Activated CD8-positive, alpha-beta memory T cell treated with anti-CD3 and anti-CD28 coated beads, Interleukin-2, amount 50 U/mL, for 48 hours (primary cell): ENCODE data around the gene TBL1X.
"Not testable (repeated sequence)": the region's sequence is repeated elsewhere in the genome, so short reads cannot be mapped to it uniquely, and the experiment has no call there.

ENCODE experiments used
- DNase-seq: peaks from one replicate; pipeline ENCODE4 v3.0.0-alpha.2; 2020

Gene TBL1X

DNA sequence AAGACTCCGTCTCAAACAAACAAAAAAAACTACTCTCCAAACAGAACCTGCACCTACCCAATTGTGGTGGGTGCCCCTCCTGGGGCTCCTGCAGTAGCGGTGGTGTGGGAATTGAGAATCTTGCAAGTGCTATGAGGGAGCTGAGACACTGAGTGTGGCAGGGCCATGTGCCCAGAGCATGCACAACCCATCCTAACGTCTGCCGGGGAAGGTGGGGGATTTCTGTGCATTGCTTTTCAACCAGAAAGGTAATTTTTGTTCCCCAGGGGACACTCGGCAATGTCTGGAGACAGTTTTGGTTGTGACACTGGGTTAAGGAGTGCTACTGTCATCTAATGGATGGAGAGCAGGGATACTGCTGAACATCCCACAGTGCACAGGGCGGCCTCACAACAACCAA, 35.7 kb downstream of the TBL1X start:
- no peak for DNase-seq

DNA sequence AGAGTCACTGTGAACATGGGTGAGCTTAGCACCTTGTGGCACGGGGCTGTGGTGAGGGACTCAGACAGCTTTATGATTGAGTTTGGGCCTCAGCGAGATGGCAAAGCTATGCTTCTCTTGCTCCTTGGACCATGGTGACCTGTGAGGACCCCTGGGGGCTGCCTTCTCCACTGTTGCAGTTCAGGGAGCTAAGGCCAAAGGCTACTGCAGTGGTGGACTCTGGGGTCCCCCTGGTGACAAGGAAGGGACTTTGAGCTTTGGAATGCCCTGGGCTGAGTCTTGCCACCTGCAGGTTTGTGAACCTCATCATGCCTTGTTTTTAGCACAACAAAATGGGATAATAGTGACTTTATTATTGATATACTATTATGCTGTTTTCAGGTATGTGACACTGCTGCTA, 36.5 kb downstream of the TBL1X start:
- no peak for DNase-seq

DNA sequence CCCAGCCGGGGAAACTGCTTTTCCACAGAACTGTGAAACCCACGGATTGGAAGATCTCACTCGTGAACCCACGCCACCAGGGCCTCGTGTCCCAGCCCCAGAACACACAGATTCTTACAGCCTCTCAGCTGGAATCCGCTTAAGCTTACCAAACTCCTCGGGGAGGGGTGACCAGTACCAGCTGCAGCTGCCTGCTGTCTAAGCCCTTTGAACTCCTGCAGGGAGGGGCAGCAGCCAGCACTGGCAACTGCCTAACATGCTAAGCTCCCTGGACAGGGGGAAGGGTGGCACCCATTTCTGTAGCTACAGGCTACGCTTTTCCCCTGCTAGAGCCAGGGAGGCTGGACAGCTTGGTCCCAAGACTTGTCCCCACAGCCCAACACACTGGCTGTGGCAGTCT, 38.4 kb downstream of the TBL1X start:
- no peak for DNase-seq

DNA sequence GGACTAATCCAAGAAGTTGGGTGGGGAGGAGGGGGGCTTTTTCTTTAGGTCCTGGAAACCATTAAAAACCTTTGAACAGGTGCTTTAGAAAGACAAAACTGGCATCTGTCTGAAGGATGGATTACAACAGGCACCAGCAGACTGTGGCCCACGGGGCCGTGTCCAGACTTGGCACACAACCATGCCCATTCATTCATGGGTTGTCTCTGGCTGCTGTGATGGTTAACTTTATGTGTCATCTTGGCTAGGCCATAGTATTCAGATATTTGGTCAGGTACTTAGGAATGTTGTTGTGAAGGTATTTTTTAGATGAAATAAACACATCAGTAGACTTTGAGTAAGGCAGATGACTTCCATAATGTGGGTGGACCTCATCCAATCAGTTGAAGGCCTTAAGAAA, 45.5 kb downstream of the TBL1X start:
- DNase-seq = no peak

DNA sequence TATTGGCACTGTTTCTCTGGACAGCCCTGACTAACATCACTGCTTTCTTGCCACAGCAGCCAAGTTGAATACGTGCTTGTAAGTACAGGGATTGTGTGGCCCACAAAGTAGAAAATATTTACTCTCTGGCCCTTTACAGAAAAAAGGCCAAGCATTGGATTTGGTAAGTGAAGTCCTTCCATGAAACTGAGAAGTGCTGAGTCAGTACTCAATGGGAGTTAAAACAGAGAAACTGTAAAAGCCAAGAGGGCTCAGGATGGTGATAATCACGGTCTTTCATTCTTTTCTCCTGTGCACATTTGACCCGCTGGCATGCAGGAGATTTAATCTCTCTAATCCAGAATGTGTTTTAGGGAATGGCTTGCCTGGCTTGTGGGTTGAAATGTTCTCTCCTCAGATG, 46.1 kb downstream of the TBL1X start:
- no peak for DNase-seq

DNA sequence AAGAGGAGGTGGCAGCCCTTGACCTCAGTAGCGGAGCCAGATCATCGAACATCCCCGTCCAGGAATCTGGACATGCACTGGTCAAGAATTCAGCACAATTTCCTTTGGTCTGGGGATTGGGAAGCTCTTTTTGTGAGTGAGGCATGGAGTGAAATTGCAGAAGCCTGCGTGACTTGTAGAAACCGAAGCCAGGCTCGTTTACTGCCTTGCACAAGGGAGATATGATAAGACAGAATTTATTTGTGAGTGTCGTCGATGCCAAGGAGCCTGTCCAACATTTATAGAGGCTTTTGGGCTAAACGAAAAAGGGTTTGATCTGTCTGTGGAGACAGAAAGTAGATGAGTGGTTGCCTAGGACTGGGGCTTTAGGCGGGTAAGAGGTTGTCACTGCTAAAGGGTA, 50.6 kb downstream of the TBL1X start:
- DNase-seq = no peak

DNA sequence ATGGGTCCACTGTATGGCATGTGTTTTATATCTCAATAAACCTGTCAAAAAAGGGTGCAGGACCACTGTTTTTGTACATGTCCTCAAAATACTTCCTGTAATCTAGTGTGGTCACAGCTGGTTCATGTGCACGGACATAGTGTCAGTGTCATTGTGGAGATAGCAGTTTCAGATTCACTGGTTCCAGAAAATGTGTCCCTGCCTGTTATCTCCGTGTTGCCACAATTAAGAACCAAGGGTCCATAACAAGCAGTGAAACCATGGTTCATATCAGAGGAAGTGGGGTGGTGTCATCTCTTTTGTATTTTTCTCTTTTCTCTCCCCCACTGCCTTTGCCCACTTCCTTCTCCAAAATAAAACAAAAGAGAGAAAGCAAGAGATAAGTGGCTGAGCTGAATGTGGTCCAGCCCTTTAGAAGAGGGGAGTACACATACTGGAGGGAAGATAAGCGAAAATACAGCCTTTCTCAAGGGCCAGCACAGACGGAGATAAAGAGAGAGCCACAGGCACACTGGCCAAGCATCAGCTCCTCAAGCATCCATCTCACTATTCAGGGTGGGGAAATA, 51.2 kb downstream of the TBL1X start:
- DNase-seq = no peak

DNA sequence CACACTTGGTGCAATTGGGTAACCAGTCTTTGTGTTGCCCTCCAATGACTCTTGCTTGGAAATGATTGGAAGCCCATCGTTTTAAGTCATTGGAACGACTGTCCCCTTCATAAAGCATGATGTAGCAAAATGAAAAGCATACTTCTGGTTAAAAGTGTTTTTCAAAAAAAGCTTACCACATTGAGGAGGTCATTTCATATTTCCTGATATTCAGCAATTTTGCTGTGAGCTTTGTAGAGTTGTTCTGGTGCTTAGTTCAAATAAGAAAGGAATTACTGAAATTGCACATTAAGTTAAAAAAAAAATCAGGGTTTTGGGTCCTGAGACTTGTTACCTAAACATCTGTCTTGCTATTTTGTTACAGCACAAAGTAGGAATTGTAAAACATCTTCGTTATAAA, 51.8 kb downstream of the TBL1X start:
- no peak for DNase-seq

DNA sequence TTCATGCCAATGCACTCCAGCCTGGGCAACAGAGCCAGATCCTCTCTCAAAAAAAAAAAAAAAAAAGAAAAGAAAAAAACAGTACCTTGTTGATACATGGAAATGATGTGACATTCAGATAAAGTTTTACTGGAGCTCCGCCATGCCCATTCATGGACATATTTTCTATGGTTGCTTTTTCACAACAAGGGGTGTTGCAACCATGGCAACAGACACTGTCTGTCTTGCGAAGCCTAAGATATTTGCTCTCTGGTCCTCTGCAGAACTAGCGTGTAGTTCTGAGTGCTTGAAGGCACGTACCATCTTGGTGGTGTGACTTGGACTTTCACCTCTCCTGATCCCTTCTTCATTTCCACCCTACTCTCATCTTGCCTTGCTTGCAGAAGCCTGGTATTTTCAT, 53.2 kb downstream of the TBL1X start:
- DNase-seq = no peak

DNA sequence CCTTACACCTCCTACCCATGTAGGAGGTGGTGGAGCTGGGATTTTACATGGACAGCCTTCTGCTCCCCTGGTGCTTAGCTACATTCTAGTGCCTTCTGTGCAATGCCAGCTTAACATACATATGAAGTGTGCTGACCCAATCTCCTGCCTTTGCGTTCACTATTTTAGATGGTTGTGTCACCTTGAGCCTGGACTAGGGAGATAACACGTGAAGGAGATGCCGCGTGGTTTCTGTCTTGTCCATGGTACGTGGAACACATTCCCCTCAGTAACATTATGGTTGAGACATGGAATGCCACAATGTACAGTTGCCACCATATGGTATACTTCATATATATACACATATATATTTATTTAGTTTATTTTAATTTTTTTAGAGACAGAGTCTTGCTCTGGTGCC, 54.0 kb downstream of the TBL1X start:
- DNase-seq = no peak

DNA sequence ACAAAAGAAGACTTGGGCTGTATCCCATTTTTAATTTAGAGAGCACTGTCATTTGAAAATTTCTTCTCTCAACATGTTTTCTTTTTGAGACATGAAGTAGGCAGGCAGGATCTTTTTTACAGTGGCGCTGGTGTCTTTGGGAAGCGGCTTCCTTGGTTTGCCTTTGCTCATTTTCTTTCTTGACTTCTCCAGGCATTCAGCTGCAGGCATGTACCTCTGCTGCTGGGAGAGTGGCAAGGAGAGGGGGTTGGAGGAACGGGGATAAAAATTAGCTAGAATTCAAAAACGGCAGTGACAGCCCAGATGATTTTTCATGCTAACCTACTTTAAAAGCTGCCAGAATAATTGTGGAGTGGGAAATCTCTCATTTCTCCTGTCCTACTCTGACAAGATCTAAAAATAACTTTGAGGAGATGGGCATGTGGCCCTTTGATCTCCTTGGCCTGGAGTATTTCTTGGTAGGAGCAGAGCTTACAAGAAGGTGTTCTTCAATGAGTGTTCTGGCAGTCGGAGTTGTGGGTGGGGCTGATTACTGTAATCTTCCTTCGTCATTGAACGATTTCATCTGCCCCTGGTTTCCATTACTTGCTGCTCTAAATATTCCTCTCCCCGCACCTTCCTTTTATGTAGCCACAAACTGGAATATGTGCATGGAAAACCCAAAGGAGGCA, 54.8 kb downstream of the TBL1X start:
- no peak for DNase-seq

DNA sequence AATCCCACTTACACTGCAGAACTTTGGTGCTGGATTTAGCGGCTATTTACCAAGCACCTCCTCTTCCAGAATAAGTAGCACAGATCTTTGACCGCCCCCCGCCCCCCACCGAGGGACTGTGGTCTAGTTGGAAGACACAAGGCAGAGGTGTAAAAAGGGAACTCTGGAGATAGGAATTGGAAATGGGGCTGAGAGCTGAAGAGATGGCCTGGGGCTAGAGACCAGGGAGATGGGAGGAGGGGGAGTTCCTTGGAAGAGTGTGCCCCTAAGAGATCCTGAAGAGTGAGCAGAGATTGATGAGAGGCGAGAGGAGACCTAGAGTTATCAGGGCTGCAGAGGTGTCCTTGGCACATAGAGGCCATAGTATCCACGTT, 55.3 kb downstream of the TBL1X start:
- no peak for DNase-seq

DNA sequence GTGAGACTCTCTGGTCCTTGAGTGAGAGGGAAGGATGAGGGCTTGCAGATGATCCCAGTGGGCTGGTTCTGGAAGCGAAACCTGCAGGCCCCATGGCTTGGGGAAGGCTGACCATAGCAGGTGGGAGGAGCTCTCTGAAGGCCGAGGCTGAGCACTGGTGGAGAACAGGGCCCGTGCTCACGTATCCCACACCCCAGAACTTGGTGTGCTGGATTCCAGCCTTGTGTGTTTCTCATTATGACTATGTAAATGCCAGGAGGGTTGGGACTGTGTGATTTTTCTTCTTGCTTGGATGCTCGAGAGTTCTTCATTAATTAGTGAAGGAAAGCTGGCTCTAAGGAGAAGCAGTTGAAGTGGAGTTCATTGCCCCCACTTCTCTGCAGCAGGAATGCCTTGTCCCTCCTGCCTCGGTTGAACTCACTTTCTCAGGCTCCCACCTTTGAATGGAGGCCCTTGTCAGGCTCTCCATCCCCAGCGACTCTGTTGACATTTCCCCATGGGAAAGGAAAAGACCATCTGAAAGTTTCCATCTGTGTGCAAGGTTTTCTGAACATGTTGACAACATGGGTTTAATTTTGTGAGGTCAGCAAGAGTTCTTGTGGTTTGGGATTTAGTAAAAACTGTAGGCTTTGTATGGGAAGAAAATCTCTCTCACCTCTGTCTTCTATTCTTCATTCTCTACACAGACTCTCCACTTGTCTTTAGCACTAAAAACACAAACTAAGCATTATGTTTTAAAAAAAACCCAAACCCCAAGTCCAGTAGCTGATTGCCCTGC, 57.7 kb downstream of the TBL1X start:
- no peak for DNase-seq

DNA sequence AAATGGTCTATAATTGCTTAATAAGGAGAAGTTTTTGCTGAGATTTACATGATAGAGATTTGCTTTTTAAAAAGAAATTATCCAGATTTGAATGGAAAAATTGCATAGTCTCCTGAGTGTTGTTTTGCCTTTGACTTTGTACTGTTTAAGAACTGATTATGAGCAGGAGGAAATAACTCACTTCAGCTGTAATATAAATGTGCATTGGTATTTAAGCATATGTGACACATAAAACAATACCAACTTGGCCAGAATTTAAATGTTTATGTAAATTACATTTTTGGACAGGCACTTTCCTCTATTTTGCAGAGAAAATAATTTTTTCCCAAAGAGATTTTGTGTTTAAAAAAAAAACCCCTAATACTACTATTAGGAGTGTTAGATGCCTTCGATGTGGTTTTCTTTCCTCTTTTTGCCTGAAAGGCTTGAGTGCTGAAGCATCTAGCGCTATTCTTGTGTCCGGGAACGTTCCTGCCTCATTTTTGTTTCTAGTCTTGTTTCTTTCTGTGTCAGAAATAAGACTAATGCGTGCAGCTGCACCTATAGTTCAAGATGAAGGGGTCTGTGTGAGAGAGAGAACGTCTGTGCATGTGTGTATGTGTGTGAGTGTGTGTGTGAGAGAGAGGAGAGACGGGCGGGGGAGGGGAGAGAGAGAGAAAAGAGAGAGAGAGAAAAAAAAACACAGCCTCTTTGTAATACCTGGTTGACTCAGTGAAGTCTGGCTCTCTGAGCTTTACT, 60.8 kb downstream of the TBL1X start:
- no peak for DNase-seq

DNA sequence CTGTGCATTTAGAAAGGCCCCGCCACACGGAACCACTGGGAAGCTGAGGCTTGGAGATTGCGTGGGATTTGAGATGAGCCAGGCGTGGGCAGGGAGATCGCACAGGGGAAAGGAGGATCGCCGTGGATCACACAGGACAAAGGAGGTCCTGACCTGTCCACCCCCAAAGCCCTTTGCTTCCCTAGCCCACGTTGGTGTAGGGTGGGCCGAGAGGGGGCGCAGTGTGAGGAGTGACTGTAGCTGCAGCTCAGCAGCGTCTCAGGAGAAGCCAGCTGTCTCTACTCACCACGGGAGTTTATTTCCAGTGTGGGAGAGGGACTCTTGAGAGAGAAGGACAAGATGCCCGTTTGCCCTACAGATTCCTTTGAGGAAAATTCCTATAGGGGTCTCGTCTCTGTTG, 62.1 kb downstream of the TBL1X start:
- no peak for DNase-seq

DNA sequence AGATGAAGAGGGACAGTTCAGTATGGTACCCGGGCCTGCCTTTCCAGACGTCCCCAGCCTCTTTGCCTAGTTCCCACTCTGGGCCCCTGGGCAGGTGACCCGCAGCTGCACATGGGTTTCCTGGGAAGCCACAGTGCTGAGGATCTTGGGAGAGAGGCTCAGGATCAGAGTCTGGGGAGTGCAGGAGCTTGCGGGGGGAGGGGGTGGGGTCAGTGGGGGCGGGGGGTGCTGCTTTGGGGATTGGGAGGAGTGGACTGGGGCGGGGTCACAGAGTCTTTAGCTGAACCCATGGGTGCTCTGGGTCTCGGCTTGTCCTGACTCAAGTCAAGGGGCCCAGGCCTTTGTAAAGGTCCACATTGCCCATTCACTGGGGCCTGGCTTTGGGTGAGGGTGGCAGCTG, 63.6 kb downstream of the TBL1X start:
- no peak for DNase-seq

DNA sequence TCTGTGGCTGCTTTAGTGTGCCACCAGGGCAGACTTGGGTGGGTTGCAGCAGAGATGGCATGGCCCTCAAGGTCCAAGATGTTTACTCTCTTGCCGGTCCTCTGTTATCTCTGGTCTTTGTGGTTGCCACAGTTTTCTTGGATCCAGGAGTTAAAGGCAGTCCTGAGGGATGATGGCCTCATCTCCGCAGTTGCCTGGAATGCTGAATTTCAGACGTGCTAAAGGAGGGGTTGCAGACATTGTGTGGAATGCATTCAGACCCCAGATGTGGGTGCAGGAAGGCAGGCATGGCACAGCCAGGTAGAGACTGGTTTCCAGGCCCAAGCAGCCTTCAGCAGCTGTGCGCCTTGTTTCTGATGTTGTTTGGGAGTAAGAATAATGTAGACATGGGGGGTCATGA, 64.4 kb downstream of the TBL1X start:
- no peak for DNase-seq

DNA sequence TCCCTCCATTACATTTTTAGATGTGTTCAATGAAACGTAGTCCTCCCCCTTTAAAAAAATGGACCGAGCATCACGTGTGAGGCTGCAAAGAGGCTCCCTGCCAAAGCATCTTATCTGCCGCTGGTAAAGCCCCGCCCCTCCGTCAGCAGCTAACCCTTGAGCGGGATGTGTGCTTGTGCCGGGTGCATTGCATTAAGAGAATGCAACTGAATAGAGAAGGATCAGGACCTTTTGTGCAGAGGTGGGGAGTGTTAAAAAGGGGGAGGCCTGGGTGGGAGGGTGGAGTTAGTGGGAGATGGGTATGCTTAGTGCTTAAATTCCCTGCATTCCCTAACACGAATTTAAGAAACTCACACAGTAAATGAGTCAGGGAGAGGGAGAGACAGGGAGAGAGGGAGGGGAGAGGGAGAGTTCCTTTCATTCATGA, 66.0 kb downstream of the TBL1X start:
- DNase-seq = peak; percentile 54

DNA sequence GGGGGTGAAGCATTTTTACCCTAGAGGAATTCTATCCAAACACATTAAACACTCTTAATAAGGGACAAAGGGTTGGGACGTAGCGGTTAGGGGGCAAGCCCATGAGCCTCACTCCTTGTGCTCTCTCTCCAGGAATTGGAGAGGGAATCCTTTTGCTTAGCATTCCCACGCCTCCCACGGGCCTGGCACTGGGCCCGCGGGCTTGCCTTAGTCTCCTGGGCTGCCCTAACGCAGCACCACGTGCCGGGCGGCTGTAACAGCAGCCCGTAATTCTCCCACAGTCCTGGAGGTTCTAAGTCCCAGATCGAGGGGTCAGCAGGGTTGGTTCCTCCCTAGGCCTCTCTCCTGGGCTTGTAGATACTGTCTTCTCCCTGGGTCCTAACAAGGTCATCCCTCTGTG, 67.5 kb downstream of the TBL1X start:
- no peak for DNase-seq

DNA sequence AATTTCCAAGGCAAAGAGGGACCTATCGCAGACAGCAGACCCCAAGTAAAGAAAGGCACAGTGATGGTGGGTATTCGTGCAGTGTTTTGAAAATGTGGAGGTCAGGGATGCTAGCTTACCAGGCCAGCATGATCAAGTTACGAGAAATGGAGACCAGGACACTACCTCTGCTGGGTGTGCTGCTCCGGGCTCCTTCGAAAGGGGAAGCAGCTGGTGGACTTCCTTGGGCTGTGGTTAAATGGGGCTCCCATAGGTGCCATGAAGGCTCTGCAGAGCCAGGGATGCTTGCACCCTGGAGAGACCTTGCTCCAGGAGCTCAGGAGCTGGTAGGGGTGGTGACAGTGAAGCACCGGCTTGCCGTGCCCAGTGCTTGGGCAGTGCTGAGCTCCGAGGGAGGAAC, 68.8 kb downstream of the TBL1X start:
- DNase-seq = no peak

DNA sequence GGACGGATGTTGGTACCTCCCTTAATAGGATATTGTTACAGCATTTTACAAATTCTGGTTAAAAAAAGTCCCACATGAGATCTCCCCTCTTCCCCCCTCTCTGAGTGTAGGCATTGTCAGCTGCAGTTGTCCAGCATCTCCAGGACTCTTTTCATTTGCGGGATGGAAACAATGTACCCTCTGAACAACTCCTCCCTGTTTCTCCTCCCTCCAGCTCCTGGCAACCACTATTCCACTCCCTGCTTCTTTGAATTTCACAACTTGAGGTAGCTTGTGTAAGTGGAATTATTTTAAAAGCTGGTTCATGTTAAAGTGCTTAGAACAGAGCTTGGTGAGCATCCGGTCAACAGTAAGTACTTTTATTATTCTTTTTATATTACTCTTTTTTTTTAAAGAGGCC, 69.8 kb downstream of the TBL1X start:
- DNase-seq = no peak

DNA sequence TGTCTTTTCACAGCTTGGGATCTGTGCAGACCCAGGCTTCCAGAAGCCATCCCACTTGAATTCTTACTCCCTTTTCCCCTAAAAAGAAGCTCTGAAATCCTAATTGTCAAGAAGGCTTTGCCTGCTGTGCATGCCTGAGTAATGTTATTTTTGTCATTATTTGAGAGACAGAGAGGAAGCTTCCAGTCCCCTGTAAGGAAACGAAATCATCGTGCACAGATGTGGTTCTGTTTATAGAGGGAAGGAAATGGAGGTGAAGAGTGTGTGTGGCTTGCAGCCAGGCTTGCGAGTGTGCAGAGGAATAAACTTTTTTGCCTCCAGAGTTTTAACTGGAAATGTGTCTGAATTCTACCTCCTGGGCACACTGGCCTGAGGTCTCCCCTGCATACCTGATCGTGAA, 70.2 kb downstream of the TBL1X start:
- no peak for DNase-seq

DNA sequence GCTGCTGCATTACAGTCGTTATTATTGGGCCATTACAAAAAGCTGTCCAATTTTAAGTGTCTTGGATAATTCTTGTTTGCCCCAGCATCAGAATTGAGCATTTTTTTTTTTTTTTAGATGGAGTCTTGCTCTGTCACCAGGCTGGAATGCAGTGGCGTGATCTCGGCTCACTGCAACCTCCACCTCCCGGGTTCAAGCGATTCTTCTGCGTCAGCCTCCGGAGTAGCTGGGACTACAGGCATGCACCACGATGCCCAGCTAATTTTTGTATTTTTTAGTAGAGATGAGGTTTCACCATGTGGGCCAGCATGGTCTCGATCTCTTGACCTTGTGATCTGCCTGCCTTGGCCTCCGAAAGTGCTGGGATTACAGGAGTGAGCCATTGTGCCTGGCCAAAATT, 71.3 kb downstream of the TBL1X start:
- not testable (repeated sequence) for DNase-seq

DNA sequence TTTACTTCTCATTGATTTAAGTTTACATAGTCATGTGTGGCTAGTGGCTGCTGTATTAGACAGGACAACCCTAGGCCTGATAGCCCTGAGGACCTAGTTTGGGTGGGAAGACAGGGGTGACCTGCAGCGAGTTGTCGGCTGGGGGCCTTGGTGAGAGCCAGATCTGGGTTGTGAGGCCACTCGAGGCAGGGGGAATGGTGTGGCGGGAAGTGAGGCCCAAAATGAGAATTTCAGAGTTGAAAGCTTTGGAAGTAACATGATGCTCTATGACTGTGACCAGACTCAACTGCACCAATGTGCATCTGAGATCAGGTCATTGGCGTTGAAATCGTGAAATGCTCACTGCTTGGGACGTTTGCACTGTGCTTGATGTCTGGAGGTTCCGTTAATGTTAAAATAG, 72.9 kb downstream of the TBL1X start:
- no peak for DNase-seq
